B cell (primary cell): ENCODE results near the gene ZBTB44. TPM values are rescaled to one million over a fixed set of nuclear protein-coding genes. Genes with fewer than 3 reads are reported as not detected.
A peak's percentile ranks its signal among the peaks of the same experiment; 100 is the strongest.

ENCODE experiments used
- ATAC-seq: fragments of 200-7000 bp; cut with Tn5 transposase; one replicate; pipeline ENCODE4 v1.10.0; 2021; ENCODE audit warnings: low read depth, mild to moderate bottlenecking, moderate number of reproducible peaks, moderate library complexity
- CTCF ChIA-PET: fragments of 350-600 bp; sonication (Branson Sonifier 250); formaldehyde crosslinking; loops from one replicate; lab custom pipeline; 2021; ENCODE audit warnings: antibody characterized with exemption, inconsistent platforms; lab: Charles Lee
- POLR2A ChIA-PET: fragments of 350-600 bp; sonication (Branson Sonifier 250); formaldehyde crosslinking; loops from one replicate; lab custom pipeline; 2021; ENCODE audit warnings: antibody characterized with exemption; lab: Charles Lee
- DNase-seq: peaks from one replicate; pipeline ENCODE4 v3.0.0; 2013
- H2AFZ ChIP-seq: 2 replicates; pipeline ENCODE4 v1.6.1; 2012; ENCODE audit warnings: mild to moderate bottlenecking, low read depth, low read length; ENCODE audit not compliant: insufficient read depth, poor library complexity, severe bottlenecking
- H3K27ac ChIP-seq, 2 donors: 1 replicate in 1 of 2; 2 replicates in 1 of 2; pipeline ENCODE4 v1.5.1; 2012 to 2013; ENCODE audit warnings: low read length in 2 of 2, mild to moderate bottlenecking in 2 of 2, moderate library complexity in 1 of 2
- H3K27me3 ChIP-seq, 4 experiments: fragments of 200-600 bp in 1 of 4; sonication (generic) in 1 of 4; replicated peaks in 1 of 4; 1 replicate in 2 of 4; 2 replicates in 2 of 4; pipeline versions ENCODE4 v1.6.1 to v1.7.0; 2013 to 2016; ENCODE audit warnings: low read length in 3 of 4, mild to moderate bottlenecking in 2 of 4, mixed read lengths in 1 of 4, moderate library complexity in 1 of 4; ENCODE audit not compliant: insufficient read depth in 4 of 4, control insufficient read depth in 3 of 4; ENCODE audit errors: control extremely low read depth in 1 of 4
- H3K36me3 ChIP-seq, 2 experiments: replicated peaks in 1 of 2; 1 replicate in 1 of 2; 2 replicates in 1 of 2; pipeline versions ENCODE4 v1.6.1 to v1.7.1; 2013; ENCODE audit warnings: low read length in 1 of 2; ENCODE audit not compliant: insufficient read depth in 2 of 2, control insufficient read depth in 1 of 2; ENCODE audit errors: control extremely low read depth in 1 of 2, extremely low read depth in 1 of 2
- H3K4me1 ChIP-seq, 2 donors: fragments of 200-600 bp in 1 of 2; sonication (generic) in 1 of 2; 1 replicate in 1 of 2; 2 replicates in 1 of 2; pipeline versions ENCODE4 v1.5.1 to v1.6.1; 2013 to 2017; ENCODE audit warnings: low read length in 2 of 2; ENCODE audit not compliant: control insufficient read depth in 2 of 2, insufficient read depth in 2 of 2
- H3K4me2 ChIP-seq: replicated peaks from 2 replicates; pipeline ENCODE3; 2012; ENCODE audit warnings: mild to moderate bottlenecking, low read depth, low read length; ENCODE audit not compliant: poor library complexity, severe bottlenecking
- H3K4me3 ChIP-seq, 5 experiments: fragments of 200-600 bp in 1 of 5; sonication (generic) in 1 of 5; 1 replicate in 3 of 5; 2 replicates in 2 of 5; pipeline versions ENCODE4 v1.5.1 to v1.7.0; 2011 to 2016; ENCODE audit warnings: low read length in 4 of 5, mild to moderate bottlenecking in 4 of 5, low read depth in 2 of 5, control low read depth in 1 of 5, moderate library complexity in 1 of 5; ENCODE audit not compliant: insufficient read depth in 1 of 5; ENCODE audit errors: control extremely low read depth in 1 of 5, extremely low read depth in 1 of 5
- H3K79me2 ChIP-seq: fragments of 200-600 bp; sonication (generic); one replicate; pipeline ENCODE4 v1.6.0; 2016; ENCODE audit warnings: low read length; ENCODE audit not compliant: control insufficient read depth, insufficient read depth
- H3K9ac ChIP-seq: fragments of 200-600 bp; sonication (generic); 2 replicates; pipeline ENCODE4 v1.6.1; 2017; ENCODE audit warnings: mild to moderate bottlenecking, low read length, moderate library complexity
- H3K9me3 ChIP-seq, 3 donors: one replicate each; pipeline versions ENCODE4 v1.6.1 to v1.7.1; 2013; ENCODE audit warnings: low read length in 2 of 3; ENCODE audit not compliant: control insufficient read depth in 2 of 3, insufficient read depth in 1 of 3; ENCODE audit errors: control extremely low read depth in 1 of 3
- H4K20me1 ChIP-seq: 2 replicates; pipeline ENCODE4 v1.6.0; 2012; ENCODE audit warnings: mild to moderate bottlenecking, low read length; ENCODE audit not compliant: insufficient read depth, control insufficient read depth, poor library complexity, severe bottlenecking
- H3K27ac Mint-ChIP-seq: one replicate; pipeline ENCODE4 v1.8.0; 2021; ENCODE audit warnings: mixed read lengths
- H3K27me3 Mint-ChIP-seq: one replicate; pipeline ENCODE4 v1.8.0; 2021; ENCODE audit warnings: mixed read lengths
- H3K4me1 Mint-ChIP-seq: one replicate; pipeline ENCODE4 v1.8.0; 2021; ENCODE audit warnings: mixed read lengths
- H3K4me3 Mint-ChIP-seq: one replicate; pipeline ENCODE4 v1.8.0; 2021; ENCODE audit warnings: mixed read lengths
- H3K9me3 Mint-ChIP-seq: one replicate; pipeline ENCODE4 v1.8.0; 2022; ENCODE audit warnings: mixed read lengths; ENCODE audit not compliant: insufficient read depth
- CTCF ChIP-seq: fragments of 200-600 bp; IDR thresholded peaks from one replicate; pipeline ENCODE4 v1.8.0; 2022; ENCODE audit warnings: antibody characterized with exemption, mild to moderate bottlenecking
- EZH2 ChIP-seq: IDR thresholded peaks from 2 replicates; pipeline ENCODE4 v1.6.1; 2012; ENCODE audit warnings: borderline replicate concordance, low read depth, mild to moderate bottlenecking, moderate library complexity, low read length; ENCODE audit not compliant: insufficient read depth, poor library complexity, severe bottlenecking
- WGBS: methylation state at CpG from one replicate; pipeline ENCODE4 v1.1.5; 2013; ENCODE audit warnings: missing lambda C conversion rate; ENCODE audit not compliant: insufficient coverage; 5-methylcytosine and 5-hydroxymethylcytosine counted together
- intact Hi-C: fragments of 100-400 bp; cut with micrococcal nuclease; formaldehyde crosslinking; loops from one replicate; pipeline ENCODE4 v1.10.0; 2022
- polyA plus RNA-seq: library from polyadenylated mRNA; depleted of rRNA; stranded (reverse); fragments of >200 nt; gene quantifications from 2 replicates; pipeline ENCODE4 v1.2.3, GENCODE V29; 2012
- total RNA-seq, 2 donors: library from RNA; stranded (reverse); fragments of 120-200 nt in 1 of 2; gene quantifications; 1 replicate in 1 of 2; 2 replicates in 1 of 2; pipeline versions ENCODE4 v1.2.3 to v1.2.4, GENCODE V29; 2013 to 2022

ZBTB44 gene
- total and polyA plus RNA-seq, 2 donors (not counting 1 experiment from before 2014, with no cell fraction given): 23.3 to 89.4 TPM

- H3K36me3 ChIP-seq: peaks cover 0 to 25% of the 10 kb centered on the region in 2 experiments
- H3K4me1 Mint-ChIP-seq: peaks cover 29% of the 10 kb centered on the region
- peak overlapping the region; percentile 67 for H3K4me3 Mint-ChIP-seq
- H3K9me3 ChIP-seq: peaks cover 0 to 10% (median 0%) of the 10 kb centered on the region in 3 donors
- H3K27ac Mint-ChIP-seq: peak overlapping the region; percentile 47
- H3K27me3 Mint-ChIP-seq: no peaks in the 10 kb centered on the region
- no peak overlapping the region for H2AFZ ChIP-seq
- intact Hi-C loops: no loop called here
- H3K9ac ChIP-seq: no peak overlapping the region
- no peaks in the 10 kb centered on the region for H3K27me3 ChIP-seq
- H3K79me2 ChIP-seq: no peaks in the 10 kb centered on the region
- TF ChIP-seq EZH2 (no peak), CTCF (no peak)
- CTCF ChIA-PET: interaction anchor here (1.4 to 1.5 kb wide), 2 partner anchors 10 to 71 kb away, joined by 7 to 8 read pairs; no protein-coding TSS in a partner anchor
- POLR2A ChIA-PET: no interaction called here
- peaks cover 18 to 24% of the 10 kb centered on the region in 2 donors for H3K4me1 ChIP-seq
- peak overlapping the region; percentile 23 for H3K4me2 ChIP-seq
- ATAC-seq (peak; percentile 35), DNase-seq (peak; percentile 44)
- 52% methylated on average over 20 of the region's 25 CpGs for WGBS
- no peak overlapping the region for H3K4me3 ChIP-seq
- H3K9me3 Mint-ChIP-seq: no peaks in the 10 kb centered on the region
- no peak overlapping the region for H3K27ac ChIP-seq
- no peaks in the 10 kb centered on the region for H4K20me1 ChIP-seq
Measured at GRCh38 chr11:130202818-130203689, 111.7 kb downstream of the ZBTB44 start.
